Stimulated activated CD8-positive, alpha-beta memory T cell treated with anti-CD3 and anti-CD28 coated beads, Interleukin-7, amount 100 ng/mL, for 48 hours (primary cell): Measurements from ENCODE around the gene BBS1.
"Not testable (repeated sequence)": the region's sequence is repeated elsewhere in the genome, so short reads cannot be mapped to it uniquely, and the experiment has no call there.

Experiments
- DNase-seq, 2 donors: peaks; one replicate each; pipeline ENCODE4 v3.0.0-alpha.2; 2020; ENCODE audit warnings: low read depth in 1 of 2; ENCODE audit errors: extremely low read depth in 1 of 2

Gene BBS1

DNA sequence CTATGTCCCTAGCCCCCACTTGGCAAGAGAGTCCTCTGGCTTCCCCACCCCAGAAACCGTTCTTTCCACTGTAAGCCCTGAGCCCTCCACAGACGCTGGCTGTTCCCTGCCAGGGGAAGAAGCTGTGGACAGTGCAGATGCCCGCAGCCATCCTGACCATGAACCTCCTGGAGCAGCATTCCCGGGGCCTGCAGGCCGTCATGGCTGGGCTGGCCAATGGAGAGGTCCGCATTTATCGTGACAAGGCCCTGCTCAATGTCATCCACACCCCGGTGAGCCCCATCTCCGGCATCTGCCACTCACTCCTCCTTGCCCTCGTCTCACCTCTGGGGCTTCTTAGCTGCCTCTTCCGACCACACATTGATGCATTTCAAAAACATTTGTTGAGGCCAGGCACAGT is 13.2 kb downstream of the BBS1 start:
- DNase-seq = no peak

DNA sequence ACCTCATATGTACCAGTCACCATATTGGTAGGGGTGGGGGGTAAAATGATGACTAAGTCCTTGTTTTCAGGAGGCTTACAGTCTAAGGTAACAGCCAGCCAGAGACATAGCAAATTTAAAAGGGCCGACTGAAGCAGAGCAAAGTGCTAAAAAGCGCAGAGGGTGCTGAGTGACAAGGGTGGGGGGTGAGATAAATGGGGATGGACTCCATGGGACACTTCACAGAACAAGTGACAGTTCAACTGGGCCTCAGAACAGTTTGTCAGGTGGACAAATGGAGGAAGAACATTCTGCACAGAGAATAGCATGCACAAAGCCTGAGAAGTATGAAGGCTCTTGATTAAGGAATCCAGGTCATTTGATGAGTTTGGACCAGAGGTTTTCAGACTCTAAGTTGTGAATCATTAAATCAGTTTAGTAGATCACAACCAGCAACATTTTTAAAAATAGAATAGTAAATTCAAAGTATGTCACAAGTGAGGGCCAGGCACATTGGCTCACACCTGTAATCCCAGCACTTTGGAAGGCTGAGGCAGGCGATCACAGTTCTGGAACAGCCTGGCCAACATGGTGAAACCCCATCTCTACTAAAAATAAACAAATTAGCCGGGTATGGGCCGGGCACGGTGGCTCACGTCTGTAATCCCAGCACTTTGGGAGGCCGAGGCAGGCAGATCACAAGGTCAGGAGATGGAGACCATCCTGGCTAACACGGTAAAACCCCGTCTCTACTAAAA is 14.0 kb downstream of the BBS1 start:
- DNase-seq = no peak

DNA sequence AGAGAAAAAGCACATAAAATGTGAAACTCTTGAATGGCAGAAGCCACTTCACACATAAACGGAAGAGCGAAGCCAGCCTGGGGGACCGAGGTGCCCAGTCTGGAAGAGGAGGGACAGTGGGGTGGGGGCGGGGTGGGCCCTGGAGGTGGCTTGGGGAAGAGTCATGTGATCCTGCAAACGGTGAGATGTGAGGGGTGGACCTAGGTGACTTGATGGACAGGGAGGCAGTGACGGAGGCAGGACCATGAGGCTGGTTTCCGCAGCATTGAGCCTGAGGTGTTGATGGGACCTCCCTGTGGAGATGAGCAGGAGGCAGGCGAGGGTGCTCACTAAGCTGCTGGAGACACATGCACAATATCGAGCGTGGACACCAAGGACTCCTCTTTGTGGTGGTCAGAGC is 18.6 kb downstream of the BBS1 start:
- no peak for DNase-seq

DNA sequence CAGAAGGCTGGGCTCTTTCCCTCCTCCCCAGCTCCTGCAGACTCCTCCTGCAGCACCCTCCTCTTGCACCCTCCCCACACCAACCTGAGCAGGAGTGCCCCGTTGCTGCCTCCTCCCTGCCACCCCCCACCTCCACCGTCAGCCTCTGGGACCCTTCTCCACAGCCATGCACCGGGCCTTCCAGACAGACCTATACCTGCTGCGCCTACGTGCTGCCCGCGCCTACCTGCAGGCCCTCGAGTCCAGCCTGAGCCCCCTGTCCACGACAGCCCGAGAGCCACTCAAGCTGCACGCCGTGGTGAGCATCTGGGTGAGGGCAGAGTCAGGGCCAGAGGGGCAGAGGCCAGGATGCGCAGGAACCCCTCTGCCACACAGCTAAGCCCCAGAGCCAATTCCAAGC is 19.2 kb downstream of the BBS1 start:
- no peak for DNase-seq

DNA sequence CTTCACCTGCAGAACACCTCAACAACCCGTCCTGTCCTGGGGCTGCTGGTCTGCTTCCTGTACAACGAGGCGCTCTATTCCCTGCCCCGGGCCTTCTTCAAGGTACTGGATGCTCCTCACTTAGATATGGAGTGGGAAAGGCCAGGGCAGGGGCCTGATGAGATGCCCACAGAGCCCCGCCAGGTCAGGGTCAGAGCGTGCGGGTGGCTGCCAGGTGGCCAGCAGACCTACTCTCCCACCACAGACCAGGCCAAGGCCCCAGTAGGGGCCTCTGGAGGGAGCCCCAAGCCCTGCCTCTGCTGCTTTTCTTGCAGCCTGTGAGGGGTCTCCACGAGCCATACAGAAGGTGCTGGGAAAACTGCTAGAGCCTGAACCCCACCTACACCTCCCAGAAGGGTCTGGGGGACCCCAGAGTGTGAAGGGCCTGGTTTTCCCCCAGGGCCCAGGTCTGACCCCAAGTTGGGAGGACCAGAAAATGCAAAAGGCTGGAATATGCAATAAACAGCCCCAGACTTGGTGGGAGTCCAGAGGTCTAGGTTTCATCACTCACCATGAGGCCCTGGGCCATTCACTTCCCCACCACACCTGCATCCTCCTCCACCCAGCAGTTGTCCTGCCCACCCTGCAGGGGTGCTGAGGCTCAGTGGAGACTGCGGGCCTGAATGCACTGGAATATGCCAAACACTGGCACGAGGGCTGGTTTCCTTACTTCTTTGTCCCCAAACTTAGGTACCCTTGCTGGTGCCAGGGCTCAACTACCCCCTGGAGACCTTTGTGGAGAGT is 20.7 kb downstream of the BBS1 start:
- DNase-seq = no peak

DNA sequence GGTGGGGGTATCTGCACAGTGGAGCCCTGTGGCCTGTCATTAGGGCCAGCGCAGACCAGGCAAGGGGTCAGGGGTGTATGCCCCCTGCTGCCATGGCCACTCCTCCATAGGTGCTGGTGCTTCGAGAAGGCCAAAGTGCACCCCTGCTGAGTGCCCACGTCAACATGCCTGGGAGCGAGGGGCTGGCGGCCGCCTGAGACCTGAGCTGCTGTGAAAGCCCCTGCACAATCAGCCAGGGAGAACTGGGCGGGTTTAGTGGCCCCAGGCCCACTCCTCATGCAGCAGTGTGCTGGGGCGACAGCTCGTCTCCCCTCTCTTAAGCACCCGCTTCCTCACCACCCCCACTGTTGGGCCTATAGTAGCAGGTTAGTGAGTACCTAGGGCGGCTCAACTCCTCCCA is 21.4 kb downstream of the BBS1 start:
- no peak for DNase-seq

DNA sequence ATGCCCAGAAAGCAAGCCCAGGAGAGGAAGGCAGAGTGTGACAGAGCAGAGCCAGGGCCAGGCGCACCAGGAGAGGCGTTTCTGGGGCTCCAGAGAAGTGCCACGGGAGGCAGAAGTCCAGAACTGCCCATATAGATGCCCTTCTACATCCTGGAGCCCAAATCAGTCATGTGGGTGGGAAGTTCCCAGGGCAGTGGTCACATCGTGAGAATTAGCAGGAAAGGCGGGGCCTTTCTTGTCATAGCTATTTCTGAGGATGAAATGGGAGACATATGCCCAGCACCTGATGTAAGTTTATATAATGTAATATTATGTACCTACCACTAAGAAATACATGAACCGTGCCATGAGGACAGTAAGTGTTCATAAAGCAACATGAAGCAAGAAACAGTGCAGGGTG is 22.3 kb downstream of the BBS1 start:
- no peak for DNase-seq

DNA sequence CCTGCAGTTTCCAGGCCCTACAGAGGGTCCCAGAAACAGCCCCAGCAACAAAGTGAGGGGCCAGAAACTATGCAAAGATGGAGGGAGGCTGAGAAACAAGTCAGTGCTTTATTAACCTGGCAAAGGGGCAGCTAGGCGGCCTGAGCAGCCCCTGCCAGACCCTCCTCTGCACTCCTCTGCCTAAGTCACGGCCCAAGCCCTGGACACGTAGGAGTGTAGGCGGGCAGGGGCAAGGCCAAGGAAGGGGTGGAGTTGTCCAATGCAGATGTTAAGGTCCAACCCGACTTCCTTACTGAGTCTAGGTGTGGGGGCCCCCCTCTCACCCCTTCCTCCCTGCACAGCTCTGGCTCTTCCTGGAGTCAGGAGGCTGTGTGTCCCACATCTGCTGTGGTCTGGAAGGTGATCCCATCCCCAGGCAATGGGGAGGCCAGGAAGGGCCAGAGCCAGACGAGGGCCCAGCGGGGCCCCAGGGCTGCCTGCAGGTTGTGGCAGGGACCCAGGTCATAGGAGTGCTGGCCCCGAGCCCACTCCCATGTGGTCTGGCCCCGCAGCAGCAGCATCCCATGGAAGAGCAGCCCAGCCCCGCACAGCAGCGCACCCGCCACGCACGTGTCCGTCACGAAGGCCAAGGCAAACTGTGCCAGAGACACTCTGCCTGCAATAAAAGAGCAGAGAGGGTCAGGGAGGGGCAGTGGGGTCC is 28.9 kb downstream of the BBS1 start:
- no peak for DNase-seq

DNA sequence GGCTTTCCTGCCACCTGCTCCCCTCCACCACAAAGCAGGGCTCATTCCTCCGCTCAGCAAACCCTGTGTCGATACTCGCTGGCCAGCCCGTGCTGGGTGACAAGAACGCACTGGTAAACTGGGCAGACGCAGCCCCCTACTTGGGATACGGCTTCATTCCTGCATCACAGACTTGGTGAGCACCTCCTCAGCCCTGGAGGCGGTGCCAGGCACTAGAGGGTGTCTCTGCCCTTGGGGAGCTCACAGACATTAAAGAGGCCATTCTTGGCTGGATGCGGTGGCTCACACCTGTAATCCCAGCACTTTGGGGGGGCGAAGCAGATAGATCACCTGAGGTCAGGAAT is 29.4 kb downstream of the BBS1 start:
- DNase-seq = no peak

DNA sequence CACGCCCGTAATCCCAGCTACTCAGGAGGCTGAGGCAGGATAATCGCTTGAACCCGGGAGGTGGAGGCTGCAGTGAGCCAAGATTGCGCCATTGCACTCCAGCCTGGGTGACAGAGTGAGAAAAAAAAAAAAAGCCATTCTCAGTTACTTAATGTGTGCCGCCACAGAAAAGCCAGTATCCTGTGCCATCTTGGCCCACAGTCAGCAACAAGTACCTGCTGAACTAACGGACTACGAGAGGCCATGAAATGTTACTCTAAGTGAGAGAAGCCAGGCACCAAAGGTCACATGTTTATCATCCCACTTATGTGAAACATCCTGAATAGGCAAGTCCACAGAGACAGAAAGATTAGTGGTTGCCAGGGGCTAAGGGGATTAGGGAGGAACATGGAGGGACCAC is 30.2 kb downstream of the BBS1 start:
- DNase-seq = not testable (repeated sequence)

DNA sequence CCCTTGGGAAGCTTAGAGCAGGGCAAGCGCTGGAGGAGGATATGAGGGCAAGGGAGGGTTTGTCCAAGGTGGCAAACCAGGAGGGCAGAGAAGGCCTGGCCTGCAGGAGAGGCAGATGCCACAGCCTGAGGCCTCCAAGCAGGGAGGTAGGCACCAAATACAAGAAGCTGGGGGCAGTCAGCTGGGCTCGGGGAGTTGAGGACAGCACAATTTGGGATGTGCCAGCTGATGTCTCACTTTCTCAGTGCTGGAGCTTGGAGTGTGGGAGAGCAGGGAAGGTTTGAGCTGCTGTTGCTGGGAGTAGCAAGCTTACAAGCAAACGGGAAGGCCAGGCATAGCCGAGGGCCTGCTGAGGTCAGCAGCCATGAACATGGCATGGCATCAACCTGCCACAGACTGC is 31.5 kb downstream of the BBS1 start:
- no peak for DNase-seq

DNA sequence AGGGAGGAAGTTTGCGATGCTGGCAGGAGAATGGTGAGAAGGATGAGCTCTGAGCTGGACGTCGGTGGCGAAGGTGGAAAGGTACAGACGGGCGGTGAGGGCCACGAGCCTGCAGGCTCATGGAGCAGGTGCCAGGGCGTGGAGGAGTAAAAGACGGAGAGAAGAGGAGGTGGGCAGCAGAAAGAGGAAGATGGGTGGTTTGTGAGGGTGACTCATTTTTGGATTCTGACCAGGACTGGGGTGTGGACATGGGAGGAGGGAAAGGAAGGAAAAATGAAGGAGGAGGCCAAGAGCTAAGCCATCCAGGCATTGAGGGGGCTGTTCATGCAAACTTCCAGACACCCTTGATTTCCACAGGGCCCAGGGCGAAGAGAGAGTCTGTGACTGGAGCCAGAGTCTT is 31.9 kb downstream of the BBS1 start:
- DNase-seq = no peak

DNA sequence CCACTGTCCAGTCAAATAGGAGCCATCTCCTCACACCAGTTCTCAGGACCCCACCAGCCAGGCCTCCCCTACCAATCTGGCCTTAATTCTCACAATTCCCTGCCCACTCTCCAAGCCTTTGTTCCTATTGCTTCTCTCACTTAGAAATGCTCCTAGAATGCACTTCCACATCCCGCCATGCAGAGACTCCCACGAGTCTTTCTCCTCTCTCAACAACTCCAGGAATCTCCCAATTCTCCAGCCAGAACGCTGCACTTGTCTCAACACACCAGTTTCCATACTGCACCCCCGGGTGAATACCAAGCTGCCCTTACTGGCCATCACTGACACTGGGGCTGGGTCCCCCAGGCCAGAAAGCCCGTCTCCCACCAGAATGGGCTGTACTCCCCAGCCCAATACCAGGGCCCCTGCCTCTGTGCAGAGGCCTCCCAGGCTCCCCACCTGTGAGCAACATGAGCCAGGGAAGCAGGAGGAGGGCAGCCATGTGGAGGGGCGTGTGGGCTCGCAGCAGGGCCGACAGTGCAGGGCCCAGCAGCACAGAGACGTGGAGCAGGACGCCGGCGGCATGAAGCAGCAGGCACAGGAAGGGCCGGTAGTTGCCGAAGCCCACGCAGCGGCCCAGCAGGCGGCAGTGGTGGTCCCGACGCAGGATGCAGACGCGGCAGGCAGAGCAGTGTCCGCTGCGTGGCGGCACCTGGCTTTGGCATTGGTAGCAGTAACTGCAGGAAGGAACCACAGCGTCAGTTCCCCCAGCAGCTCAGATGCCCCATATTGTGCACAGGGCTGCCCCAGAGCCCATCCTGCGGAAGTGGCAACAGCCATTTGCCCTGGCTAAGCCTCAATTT is 33.0 kb downstream of the BBS1 start:
- DNase-seq = peak; percentile 43 to 57

DNA sequence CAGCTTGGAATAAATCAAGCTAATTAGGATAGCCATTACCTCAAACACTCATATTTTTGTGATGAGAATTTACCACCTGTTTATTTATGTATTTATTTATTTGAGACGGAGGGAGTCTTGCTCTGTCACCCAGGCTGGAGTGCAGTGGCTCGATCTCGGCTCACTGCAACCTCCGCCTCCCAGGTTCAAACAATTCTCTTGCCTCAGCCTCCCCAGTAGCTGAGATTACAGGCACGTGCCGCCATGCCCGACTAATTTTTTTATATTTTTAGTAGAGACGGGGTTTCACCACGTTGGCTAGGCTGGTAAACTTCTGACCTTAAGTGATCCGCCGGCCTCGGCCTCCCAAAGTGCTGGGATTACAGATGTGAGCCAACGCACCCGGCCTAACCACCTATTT is 34.5 kb downstream of the BBS1 start:
- DNase-seq = not testable (repeated sequence)

DNA sequence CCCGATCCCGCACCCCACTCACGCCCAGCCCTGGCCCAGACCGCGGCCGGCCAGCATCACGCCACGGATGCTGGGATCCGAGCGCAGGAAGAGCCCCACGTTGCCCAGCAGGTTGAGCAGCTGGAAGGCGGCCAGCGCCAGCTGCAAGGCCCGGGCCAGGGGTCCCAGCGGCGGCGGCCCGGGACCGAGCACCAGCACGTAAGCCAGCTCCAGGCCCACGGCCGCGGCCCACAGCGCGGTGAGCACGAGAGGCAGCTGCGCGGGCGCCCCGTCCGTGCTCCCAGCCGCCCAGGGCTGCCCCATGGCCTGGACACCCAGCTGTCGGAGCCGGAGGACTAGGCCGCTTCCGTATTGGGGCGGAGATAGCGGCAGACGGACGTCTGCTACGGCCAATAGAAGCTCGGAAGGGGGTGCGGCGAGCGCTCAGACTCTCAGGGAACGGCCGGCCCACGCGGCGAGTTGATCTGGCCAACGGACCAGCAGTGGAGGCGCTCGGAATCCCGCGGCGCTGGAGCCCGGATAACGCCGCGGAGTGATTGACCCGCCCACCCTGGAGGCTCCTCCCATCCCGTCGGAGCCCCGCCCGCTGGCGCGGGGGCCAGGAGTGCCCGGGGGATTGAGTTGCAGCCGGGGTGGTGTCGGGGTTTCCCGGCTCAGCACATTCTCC is 35.4 kb downstream of the BBS1 start, which contains the start of gene ZDHHC24:
Gene ZDHHC24 (minus strand): TSS at position 348 of the 667 bp plus-strand sequence. CDS start 45 bp downstream, at position 303.
- peak; percentile 87 to 94 for DNase-seq

DNA sequence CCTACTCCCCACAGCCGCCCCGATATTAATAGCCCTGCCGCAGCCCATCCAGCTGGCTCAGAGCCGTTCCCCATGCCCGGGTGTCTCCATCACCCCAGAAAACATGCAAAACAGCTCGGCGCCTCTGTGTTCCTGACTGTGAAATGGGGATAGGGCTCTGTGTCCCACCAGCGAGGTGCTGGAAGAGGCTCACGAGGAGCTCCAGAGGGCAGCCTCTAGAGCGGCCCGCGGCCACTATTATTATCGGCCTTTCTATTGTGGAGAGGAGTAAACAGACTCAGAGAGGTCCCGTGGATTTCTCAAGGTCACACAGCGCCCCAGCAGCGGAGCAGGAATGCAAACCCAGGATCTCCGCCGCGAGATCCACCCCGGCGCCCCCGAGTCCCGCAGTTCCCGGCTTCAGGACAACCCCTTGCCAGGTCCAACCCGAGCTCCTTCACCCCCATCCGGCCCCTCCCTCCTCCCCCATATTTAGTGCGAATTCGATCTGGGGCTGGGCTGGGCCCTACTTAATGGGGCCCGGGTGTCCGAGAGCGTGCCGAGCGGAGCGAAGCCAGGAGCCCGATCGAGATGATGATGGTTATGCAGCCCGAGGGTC is 36.0 kb downstream of the BBS1 start, which contains the start of gene ACTN3:
Gene ACTN3 (plus strand): TSS at position 536 of the 598 bp plus-strand sequence. CDS start 35 bp downstream, at position 571.
- DNase-seq = no peak

DNA sequence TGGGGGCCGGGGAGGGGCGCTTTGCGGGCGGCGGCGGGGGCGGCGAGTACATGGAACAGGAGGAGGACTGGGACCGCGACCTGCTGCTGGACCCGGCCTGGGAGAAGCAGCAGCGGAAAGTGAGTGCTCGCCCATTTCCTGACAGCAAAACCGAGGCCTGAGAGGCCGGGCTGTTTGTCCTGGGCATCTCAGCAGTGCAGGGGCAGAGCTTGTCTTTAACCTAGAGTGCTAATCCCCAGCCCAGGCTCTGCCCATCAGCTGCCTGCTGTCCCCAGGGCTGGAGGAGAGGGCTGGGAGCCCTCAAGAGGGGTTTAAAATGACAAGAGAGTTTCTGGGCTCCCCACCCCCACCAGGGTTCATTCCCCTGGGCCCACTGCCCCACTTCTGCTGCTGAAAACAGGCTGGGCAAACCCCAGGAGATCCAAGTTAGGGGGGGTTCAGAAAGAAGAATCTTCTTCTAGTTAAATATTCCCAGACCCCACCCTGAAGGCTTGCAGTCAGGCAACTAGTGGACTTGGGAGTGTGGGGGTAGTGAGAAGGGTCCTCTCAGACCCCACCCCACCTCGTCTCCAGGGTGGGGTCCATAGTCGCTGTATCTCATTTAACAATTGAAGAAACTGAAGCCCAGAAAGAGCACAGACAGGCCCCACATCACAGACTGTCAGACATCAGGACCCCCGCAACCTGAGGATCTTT is 36.7 kb downstream of the BBS1 start:
- DNase-seq = no peak

DNA sequence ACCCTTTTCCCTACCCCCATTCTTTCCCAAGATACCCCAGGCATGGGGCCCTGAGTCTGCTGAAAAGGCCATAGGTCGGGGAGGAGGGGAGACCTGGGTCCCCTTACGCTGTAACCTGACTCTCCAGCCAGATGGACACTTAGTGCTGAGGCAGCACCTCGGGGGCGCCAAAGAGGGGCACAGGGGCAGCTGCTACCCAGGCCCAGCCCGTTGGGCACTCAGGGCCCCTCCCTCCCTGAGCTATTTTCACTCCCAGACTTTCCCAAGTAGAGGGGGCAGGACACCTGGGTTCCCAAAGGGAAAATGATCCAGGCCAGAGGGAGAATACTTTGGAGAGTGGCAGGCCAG is 37.2 kb downstream of the BBS1 start:
- DNase-seq = no peak

DNA sequence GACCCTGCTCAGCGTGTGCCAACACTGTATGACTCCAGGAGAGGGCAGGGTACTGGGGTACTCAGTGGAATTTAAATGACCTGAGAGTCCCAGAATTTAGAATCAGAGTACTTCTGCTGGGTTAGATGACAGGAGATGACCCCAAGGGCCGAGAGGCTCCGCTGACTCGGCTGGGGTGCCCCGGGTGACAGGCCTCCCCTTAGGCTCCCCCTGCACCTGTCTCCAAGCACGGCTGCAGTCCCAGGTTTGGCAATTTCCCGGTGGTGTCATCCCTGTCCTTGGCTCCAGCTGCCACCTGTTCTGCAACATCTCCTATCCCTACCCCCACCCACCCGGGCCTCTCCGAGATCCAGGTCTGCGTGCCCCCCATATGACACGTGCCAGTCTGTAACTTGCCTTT is 37.6 kb downstream of the BBS1 start:
- no peak for DNase-seq
